Measurements from ENCODE around the gene WDR1.

WDR1 gene

DNA sequence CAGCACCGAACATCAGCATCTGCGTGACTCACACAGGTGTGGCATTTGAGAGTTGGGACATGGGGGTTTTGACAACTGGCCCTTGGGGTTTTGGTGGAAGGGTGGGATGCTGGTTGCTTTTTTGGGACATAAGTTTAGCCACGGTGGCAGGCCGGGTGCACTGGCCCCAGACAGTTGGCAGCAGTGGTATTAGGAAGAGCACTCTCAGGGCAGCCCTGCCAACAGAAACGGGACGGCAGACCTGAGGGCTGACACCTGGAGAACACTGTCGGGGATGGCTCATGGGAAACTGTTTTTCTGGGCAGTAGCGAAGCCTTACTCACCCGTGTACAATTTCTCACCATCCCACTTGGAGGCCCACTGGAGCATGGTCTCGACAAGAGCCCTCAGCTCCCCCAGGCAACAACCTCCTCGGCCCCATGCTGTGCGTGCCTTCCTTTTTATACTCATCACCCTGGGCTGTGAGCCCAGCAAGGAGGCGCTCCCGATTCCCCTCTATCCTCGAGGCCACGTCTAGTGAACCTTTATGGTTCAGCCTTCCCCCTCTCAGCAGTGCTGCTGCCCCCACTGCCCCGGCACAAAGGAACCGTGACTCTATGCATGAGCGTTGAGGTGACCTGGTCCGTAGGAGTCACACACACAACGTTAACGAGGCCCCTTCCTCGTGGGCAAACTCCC is 30.6 kb downstream of the WDR1 start:
- no peaks in the 10 kb centered on the region for H3K9me3 ChIP-seq
- peaks cover 55% of the 10 kb centered on the region for H3K36me3 ChIP-seq
- TF ChIP-seq, protein P1, sequence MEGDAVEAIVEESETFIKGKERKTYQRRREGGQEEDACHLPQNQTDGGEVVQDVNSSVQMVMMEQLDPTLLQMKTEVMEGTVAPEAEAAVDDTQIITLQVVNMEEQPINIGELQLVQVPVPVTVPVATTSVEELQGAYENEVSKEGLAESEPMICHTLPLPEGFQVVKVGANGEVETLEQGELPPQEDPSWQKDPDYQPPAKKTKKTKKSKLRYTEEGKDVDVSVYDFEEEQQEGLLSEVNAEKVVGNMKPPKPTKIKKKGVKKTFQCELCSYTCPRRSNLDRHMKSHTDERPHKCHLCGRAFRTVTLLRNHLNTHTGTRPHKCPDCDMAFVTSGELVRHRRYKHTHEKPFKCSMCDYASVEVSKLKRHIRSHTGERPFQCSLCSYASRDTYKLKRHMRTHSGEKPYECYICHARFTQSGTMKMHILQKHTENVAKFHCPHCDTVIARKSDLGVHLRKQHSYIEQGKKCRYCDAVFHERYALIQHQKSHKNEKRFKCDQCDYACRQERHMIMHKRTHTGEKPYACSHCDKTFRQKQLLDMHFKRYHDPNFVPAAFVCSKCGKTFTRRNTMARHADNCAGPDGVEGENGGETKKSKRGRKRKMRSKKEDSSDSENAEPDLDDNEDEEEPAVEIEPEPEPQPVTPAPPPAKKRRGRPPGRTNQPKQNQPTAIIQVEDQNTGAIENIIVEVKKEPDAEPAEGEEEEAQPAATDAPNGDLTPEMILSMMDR (IDR thresholded peaks at IDR 0.05; ENCODE audit: low read depth, low read length): no peak
- peaks cover 3% of the 10 kb centered on the region for H3K4me1 ChIP-seq
- no peak overlapping the region for H3K4me3 ChIP-seq (ENCODE audit: low read depth, low read length)
- no peaks in the 10 kb centered on the region for H3K27me3 ChIP-seq
- DNase-seq: peak; percentile 1

DNA sequence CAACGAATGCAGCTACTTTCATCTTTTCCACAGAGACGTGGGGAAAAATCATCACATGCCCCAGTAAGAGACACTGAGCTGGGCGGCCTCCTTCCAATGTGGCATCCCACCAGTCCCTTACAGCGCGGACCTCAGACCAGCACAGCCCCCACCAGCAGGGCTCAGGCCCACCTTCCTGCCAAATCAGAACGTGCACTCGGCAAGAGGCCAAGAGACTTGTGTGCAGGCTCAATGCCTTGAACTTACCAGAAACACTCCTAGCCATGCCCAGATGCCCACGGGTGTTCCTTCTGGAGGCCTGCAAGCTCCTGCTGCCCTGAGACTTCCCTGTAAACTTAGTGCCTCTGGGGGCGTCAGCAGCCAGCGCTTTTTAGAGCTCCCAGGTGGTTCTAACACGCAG is 31.2 kb downstream of the WDR1 start:
- no peak overlapping the region for H3K4me3 ChIP-seq (ENCODE audit: low read depth, low read length)
- H3K36me3 ChIP-seq: peaks cover 54% of the 10 kb centered on the region
- DNase-seq: no peak
- peaks cover 9% of the 10 kb centered on the region for H3K4me1 ChIP-seq
- no peaks in the 10 kb centered on the region for H3K9me3 ChIP-seq
- no peaks in the 10 kb centered on the region for H3K27me3 ChIP-seq
- TF ChIP-seq, protein P1 (IDR thresholded peaks at IDR 0.05; ENCODE audit: low read depth, low read length): no peak

DNA sequence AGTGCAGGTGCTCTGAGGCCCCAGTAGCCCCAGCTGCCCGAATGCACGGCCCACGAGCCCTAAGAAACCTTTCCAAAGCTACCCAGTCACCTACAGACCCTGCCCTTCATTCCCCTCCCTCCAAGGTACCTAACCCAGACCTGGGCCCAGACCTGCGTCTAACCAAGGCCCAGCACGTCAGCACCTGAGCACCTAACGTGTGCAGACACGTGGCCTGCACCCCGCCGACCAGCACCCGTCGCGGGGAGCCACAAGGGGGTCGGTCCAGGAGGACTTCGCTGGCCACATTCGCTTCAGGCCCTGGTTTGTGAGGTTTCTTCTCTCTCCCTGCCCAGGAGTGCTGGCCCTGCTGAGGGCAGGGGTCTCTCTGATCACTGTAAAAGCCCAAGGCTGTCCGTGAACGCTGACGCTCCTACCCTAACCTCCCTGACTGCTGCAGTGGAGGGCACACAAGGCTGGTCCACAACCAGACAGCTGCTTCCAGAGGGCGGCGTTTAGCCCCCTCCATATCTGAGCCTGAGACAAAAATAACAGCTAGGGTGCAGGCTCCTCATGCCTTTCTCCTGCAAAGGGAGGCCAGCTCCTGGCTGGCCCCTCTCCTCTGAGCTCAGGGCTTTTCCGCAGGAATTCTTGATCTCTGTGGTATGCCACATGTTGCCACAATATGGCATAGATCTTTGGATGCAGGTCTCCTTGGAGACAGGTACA is 31.8 kb downstream of the WDR1 start:
- DNase-seq: no peak
- Histone ChIP-seq H3K9me3 (no peaks in the 10 kb centered on the region), H3K36me3 (peaks cover 51% of the 10 kb centered on the region), H3K27me3 (no peaks in the 10 kb centered on the region), H3K4me3 (ENCODE audit: low read depth, low read length) (no peak overlapping the region), H3K4me1 (peaks cover 12% of the 10 kb centered on the region)
- TF ChIP-seq, protein P1 (IDR thresholded peaks at IDR 0.05; ENCODE audit: low read depth, low read length): no peak

DNA sequence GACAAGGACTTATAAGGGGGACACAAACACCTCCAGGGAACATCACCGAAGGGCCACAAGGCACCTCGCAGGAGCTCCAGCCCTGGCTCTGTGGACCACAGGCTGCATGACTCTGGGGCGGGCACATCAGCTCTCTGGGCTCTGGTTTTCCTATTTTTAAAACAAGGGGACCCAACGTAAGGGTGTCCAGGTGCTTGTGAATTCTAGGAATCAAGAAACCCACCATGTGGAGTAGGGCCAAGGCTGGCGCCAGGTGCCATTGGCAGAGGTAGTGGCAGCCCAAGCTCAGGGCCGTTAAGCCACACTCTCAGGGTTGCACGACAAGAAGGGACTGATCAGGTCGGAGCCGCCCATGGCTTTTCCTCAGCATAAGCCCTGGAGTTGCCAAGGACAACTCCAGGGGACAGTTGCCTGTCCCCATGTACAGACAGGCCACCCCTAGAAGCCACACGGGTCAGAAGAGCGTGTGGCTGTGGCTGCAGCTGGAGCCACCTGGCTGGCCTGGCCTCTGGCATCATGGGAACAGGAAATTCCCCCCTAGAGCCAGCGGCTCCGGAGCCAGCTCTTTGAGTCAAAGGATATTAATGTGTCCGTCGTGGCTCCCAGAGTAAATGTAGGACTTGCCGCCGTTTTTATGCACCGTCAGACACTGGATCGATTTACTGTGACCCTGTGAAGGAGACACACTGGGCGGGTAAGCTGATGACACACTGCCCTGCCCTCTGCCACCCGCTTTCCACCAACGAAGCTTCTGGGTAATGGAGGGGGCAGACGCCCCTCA is 32.5 kb downstream of the WDR1 start:
- H3K4me3 ChIP-seq (ENCODE audit: low read depth, low read length): no peak overlapping the region
- TF ChIP-seq, protein P1 (IDR thresholded peaks at IDR 0.05; ENCODE audit: low read depth, low read length): no peak
- no peaks in the 10 kb centered on the region for H3K27me3 ChIP-seq
- no peaks in the 10 kb centered on the region for H3K9me3 ChIP-seq
- peaks cover 57% of the 10 kb centered on the region for H3K36me3 ChIP-seq
- peaks cover 16% of the 10 kb centered on the region for H3K4me1 ChIP-seq
- DNase-seq: no peak

DNA sequence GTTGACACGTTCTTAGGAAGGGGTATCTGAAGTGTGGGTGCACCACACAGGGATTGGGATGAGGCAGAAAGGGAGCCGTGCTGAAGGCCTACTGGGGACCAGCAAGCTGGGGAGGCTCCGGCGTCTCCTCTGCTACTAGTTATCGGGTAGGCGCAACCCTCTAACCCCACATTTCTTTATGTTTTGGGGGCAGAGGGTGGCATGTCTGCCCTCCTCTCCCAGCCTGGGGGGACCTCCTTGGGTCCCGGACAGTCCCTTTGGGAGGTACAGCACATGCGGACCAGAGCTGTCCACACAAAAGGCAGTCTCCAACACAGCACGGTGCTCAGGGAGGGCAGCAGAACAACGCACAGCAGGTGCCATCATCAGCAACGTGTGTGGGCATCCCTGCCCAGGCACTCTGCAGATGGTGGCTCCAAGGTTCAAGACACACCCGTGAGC is 33.2 kb downstream of the WDR1 start:
- DNase-seq: no peak
- no peaks in the 10 kb centered on the region for H3K9me3 ChIP-seq
- TF ChIP-seq, protein P1 (IDR thresholded peaks at IDR 0.05; ENCODE audit: low read depth, low read length): no peak
- H3K27me3 ChIP-seq: no peaks in the 10 kb centered on the region
- peaks cover 56% of the 10 kb centered on the region for H3K36me3 ChIP-seq
- peaks cover 16% of the 10 kb centered on the region for H3K4me1 ChIP-seq
- no peak overlapping the region for H3K4me3 ChIP-seq (ENCODE audit: low read depth, low read length)

All from BE2C (cell line).